ENCODE results near the gene GPX1. TPM values are rescaled to one million over a fixed set of nuclear protein-coding genes. Genes with fewer than 3 reads are reported as not detected.

GPX1 gene
- total and polyA plus RNA-seq, 2 of the 8 experiments (the other 6 are each of a cell fraction or from before 2014, with no cell fraction given) = 250 to 757 TPM

GRCh38 chr3:49339941-49340800 is 18.0 kb downstream of the GPX1 start, which contains the start of gene USP4 (continued):
- peak; percentile 72; the same call in 1 of the 2 replicates for TF ChIP-seq EGR1 (IDR thresholded peaks at IDR 0.05; ENCODE audit: borderline replicate concordance, low read depth, low read length)
- TF ChIP-seq RFX5 (IDR thresholded peaks at IDR 0.05; ENCODE audit: borderline replicate concordance, low read depth, low read length) = no peak
- TF ChIP-seq POU5F1 (IDR thresholded peaks at IDR 0.05; ENCODE audit: low read depth, low read length) = no peak
- peak; percentile 39 to 44; a peak in 2 of 3 replicates for TF ChIP-seq POLR2A (IDR thresholded peaks at IDR 0.05; ENCODE audit: control extremely low read depth in 1 of 2, low read depth in 2 of 2, low read length in 2 of 2)
- peak; percentile 75 for TF ChIP-seq PHF8 (conservative IDR thresholded peaks at IDR 0.05; ENCODE audit: low read depth, low read length)
- peak; percentile 43; the same call in 1 of the 2 replicates for TF ChIP-seq GABPA (IDR thresholded peaks at IDR 0.05; ENCODE audit: borderline replicate concordance, insufficient read depth, low read length)
